A549 treated with AZD9567 at 1 μM for 4 hours (cell line): ENCODE results near the gene YTHDF2. TPM values are rescaled to one million over a fixed set of nuclear protein-coding genes. Genes with fewer than 3 reads are reported as not detected.

Experiments used
- total RNA-seq: library from RNA; stranded (reverse); fragments of 200-300 nt; extraction: Qiagen RNA extraction; gene quantifications from 5 replicates; pipeline ENCODE4 v1.2.3, GENCODE V29; 2022; ENCODE audit not compliant: insufficient read depth

The YTHDF2 gene
- 55.6 to 60.5 TPM (median 56.9 TPM) in 5 replicates for total RNA-seq

GRCh38 chr1:28736450-28737306 lies at the start of gene YTHDF2:
YTHDF2 (plus strand) TSS chr1:28736940; CDS start chr1:28737121, 181 bp downstream.

GRCh38 chr1:28811766-28812668 lies 75.3 kb downstream of the YTHDF2 start, which contains the start of gene OPRD1:
OPRD1 (plus strand) TSS chr1:28812170; CDS start chr1:28812384, 214 bp downstream.

Other genes starting within 250 kb of the YTHDF2 start
- gene RCC1, start 230.9 kb upstream of the YTHDF2 start, total RNA-seq, result 70.1 to 80.0 TPM (median 78.8 TPM) in 5 replicates
- gene TRNAU1AP, start 183.9 kb upstream of the YTHDF2 start, total RNA-seq, result 11.3 to 29.0 TPM (median 24.9 TPM) in 5 replicates
- gene RAB42, start 144.7 kb upstream of the YTHDF2 start, total RNA-seq, result 2.0 to 3.1 TPM (median 2.5 TPM) in 4 of 5 replicates, not detected in the other
- gene TAF12, start 93.9 kb upstream of the YTHDF2 start, total RNA-seq, result 14.6 to 17.0 TPM (median 15.4 TPM) in 5 replicates
- gene RNU11, start 88.3 kb upstream of the YTHDF2 start, total RNA-seq, result not detected in 5 replicates
- gene GMEB1, start 68.2 kb upstream of the YTHDF2 start, total RNA-seq, result 5.3 to 7.2 TPM (median 5.4 TPM) in 5 replicates
- gene OPRD1, start 75.2 kb downstream of the YTHDF2 start, total RNA-seq, result 0.02 to 0.07 TPM (median 0.04 TPM) in 4 of 5 replicates, not detected in the other
- 3.0 to 5.5 TPM (median 4.0 TPM) in 5 replicates for gene EPB41, start 177.6 kb downstream of the YTHDF2 start, total RNA-seq